Colonic mucosa (tissue), 4 donors: ENCODE data around the gene TNFAIP8L3. TPM values are rescaled to one million over a fixed set of nuclear protein-coding genes. Genes with fewer than 3 reads are reported as not detected.

Experiments
- DNase-seq: peaks from one replicate; pipeline ENCODE4 v3.0.0-alpha.2; 2020
- H3K27ac ChIP-seq: fragments of 200-600 bp; one replicate; pipeline ENCODE4 v1.8.0; 2021
- H3K27me3 ChIP-seq: fragments of 200-600 bp; one replicate; pipeline ENCODE4 v1.8.0; 2021
- H3K36me3 ChIP-seq: fragments of 200-600 bp; one replicate; pipeline ENCODE4 v1.8.0; 2021
- H3K4me1 ChIP-seq: fragments of 200-600 bp; one replicate; pipeline ENCODE4 v1.8.0; 2021; ENCODE audit warnings: mild to moderate bottlenecking
- H3K4me3 ChIP-seq: fragments of 200-600 bp; one replicate; pipeline ENCODE4 v1.8.0; 2021
- H3K9ac ChIP-seq, 2 donors: one replicate each; pipeline ENCODE4 v1.7.0; 2013; ENCODE audit warnings: control low read depth in 2 of 2, low read depth in 2 of 2, low read length in 2 of 2
- H3K9me3 ChIP-seq: fragments of 200-600 bp; one replicate; pipeline ENCODE4 v1.8.0; 2021
- intact Hi-C: fragments of 100-400 bp; cut with DNase I; formaldehyde crosslinking; loops from one replicate; pipeline ENCODE4 v1.14.1; 2022
- total RNA-seq, 2 donors: library from RNA; stranded (reverse); fragmentation: NEBNext Ultra II Directional in 1 of 2; extraction: Animal tissue kit (Norgen Biotek cat#: 25700) in 1 of 2; gene quantifications; one replicate each; pipeline ENCODE4 v1.2.1, GENCODE V29; 2021
- TF ChIP-seq, protein P1 (sequence below): fragments of 200-600 bp; IDR thresholded peaks from one replicate; pipeline ENCODE4 v1.8.0; 2022; ENCODE audit warnings: antibody characterized with exemption, mild to moderate bottlenecking
- donor health status: healthy.
- donor health status: DM: no; HTN: no; CAD: no.
- donor health status: DM: no; HTN: no; CAD: no.

Gene TNFAIP8L3
- total RNA-seq, 2 donors from 2014 or later: 5.3 to 7.3 TPM

DNA sequence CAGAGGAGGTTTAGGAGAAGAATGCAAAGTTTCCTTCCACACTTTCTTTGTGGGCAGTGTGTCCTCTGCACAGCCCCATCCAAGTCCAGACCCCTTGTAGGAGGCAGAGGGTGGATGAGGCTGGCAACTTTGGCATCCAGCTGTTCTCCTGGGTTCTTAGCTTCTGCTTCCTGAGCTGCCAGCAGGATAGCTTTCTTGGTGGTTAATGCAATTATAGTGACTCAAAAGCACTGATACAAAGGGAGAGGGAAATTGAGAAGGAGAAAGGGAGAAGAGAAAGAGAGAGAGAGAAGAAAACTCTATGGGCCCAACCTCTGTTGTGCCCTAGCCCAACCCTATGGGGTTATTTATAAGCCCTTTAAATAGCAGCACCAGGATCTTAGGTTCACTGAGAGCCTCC lies 4.5 kb upstream of the TNFAIP8L3 start:
- TF ChIP-seq, protein P1, sequence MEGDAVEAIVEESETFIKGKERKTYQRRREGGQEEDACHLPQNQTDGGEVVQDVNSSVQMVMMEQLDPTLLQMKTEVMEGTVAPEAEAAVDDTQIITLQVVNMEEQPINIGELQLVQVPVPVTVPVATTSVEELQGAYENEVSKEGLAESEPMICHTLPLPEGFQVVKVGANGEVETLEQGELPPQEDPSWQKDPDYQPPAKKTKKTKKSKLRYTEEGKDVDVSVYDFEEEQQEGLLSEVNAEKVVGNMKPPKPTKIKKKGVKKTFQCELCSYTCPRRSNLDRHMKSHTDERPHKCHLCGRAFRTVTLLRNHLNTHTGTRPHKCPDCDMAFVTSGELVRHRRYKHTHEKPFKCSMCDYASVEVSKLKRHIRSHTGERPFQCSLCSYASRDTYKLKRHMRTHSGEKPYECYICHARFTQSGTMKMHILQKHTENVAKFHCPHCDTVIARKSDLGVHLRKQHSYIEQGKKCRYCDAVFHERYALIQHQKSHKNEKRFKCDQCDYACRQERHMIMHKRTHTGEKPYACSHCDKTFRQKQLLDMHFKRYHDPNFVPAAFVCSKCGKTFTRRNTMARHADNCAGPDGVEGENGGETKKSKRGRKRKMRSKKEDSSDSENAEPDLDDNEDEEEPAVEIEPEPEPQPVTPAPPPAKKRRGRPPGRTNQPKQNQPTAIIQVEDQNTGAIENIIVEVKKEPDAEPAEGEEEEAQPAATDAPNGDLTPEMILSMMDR: no peak
- H3K36me3 ChIP-seq: no peaks in the 10 kb centered on the region
- DNase-seq: no peak
- no peak overlapping the region for H3K9ac ChIP-seq
- no peak overlapping the region for H3K27ac ChIP-seq
- intact Hi-C loops: no loop called here
- H3K9me3 ChIP-seq: no peaks in the 10 kb centered on the region
- H3K4me1 ChIP-seq: no peaks in the 10 kb centered on the region
- H3K4me3 ChIP-seq: no peak overlapping the region
- peaks cover 1% of the 10 kb centered on the region for H3K27me3 ChIP-seq

DNA sequence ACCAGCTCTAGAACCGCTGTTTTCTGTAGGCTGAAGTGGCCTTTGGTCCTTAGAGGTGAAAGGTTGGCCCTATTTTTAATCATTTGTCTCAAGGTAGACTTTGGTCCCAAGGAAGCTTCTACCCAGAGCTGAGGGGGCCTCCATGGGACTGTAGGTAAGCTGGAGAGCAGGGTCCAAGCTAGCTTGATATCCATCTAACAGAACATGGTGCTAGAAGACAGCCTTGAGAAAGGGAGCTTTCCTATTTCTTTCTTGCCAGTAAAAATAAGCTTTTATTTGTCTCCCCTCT lies 3.6 kb upstream of the TNFAIP8L3 start:
- TF ChIP-seq, protein P1: no peak
- intact Hi-C loops: no loop called here
- DNase-seq: no peak
- Histone ChIP-seq H3K9ac (no peak overlapping the region), H3K27ac (no peak overlapping the region), H3K36me3 (no peaks in the 10 kb centered on the region), H3K9me3 (no peaks in the 10 kb centered on the region), H3K4me3 (no peak overlapping the region), H3K27me3 (peaks cover 10% of the 10 kb centered on the region), H3K4me1 (no peaks in the 10 kb centered on the region)

DNA sequence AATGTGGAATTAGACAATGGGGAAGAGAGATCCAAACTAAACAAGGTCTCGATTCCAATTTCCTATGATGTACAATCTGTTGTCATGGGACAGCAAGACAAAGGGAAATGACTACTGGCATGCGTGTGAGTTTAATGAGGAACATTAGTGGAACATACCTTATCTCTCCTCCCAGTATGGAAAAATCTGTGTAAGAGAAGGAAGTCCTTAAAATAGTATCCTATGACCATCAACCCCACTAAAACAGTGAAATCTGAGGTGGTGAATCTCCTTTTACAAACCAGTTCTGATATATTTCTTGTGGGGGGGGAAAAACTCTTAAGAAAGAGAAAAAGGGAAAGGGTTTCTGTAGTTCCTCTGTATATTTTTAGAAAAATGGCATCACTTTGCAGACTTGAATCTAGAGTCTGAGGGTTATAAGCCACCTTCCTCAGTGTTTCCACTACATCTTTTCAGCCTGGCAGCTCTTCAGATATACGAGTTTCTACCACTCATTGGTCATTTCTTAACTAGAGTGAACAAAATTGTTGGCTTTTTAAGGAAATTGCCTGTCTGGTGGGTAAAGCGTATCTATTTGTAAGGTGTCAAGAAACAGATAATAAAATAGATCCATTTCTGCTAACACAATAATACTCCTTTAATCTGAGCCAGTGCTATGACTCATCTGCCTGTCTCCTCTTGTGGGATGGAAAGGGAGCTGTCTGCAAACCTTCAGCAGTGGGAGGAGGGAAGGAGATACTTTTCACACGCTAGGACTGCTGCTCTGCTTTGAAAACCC lies 3.0 kb upstream of the TNFAIP8L3 start:
- no peak overlapping the region for H3K9ac ChIP-seq
- H3K4me1 ChIP-seq: no peaks in the 10 kb centered on the region
- no peaks in the 10 kb centered on the region for H3K36me3 ChIP-seq
- no peak for DNase-seq
- intact Hi-C loops: no loop called here
- TF ChIP-seq, protein P1: no peak
- no peak overlapping the region for H3K4me3 ChIP-seq
- H3K9me3 ChIP-seq: no peaks in the 10 kb centered on the region
- peaks cover 13% of the 10 kb centered on the region for H3K27me3 ChIP-seq
- H3K27ac ChIP-seq: no peak overlapping the region

DNA sequence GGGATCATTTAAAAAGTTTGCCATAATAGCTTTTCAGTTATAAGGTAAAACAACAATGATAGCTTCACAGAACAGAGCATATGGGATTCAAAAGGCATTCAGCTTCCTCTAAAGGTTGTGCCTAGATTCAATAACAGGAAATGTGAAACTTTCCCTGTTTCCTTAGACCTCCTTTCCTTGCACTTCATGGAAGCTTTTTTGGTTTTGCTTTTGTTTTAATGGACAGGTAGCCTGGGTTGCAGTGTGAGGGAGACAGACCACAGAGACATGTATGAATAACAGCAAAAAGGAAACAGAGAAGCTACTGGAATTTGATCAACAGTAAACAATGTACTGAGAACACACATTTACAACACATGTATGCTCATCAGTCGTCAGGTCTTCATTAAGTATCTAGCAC lies 2.3 kb upstream of the TNFAIP8L3 start:
- H3K4me1 ChIP-seq: no peaks in the 10 kb centered on the region
- intact Hi-C loops: no loop called here
- DNase-seq: no peak
- no peak overlapping the region for H3K9ac ChIP-seq
- peaks cover 13% of the 10 kb centered on the region for H3K27me3 ChIP-seq
- no peak overlapping the region for H3K4me3 ChIP-seq
- H3K9me3 ChIP-seq: no peaks in the 10 kb centered on the region
- no peak overlapping the region for H3K27ac ChIP-seq
- TF ChIP-seq, protein P1: no peak
- no peaks in the 10 kb centered on the region for H3K36me3 ChIP-seq

DNA sequence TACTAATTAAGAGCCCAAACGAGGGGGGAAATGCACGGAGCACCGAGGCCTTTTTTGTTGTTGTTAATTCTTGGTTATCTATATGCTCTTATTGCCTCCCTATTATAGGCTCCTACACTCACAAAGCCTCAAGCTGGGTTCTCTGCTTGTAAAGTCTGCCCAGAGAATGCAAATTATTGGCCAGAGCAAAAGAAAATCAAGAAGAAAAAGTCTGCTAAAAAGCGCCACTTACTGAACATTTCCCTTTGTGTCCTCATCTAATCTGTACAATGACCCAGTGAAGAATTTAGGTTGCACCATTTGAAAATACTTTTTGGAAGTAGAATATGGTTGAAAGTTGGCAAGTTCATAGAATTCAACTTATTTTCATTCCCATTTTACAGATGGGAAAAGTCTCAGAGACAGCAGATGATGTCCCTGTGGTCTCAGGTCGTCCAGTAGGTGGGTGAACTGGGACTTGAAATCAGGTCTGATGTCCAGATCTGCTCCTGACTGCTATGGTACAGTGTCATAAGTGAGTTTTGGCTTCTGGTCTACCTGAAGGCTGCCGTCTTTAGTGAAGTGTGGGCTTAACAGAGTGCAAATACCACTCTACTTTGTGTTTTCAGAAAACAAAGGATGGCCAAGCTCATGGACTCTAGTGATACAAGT lies 1.1 kb upstream of the TNFAIP8L3 start:
- intact Hi-C loops: no loop called here
- no peak for DNase-seq
- Histone ChIP-seq H3K27me3 (peaks cover 13% of the 10 kb centered on the region), H3K9ac (no peak overlapping the region), H3K9me3 (no peaks in the 10 kb centered on the region), H3K36me3 (no peaks in the 10 kb centered on the region), H3K27ac (no peak overlapping the region), H3K4me1 (no peaks in the 10 kb centered on the region), H3K4me3 (no peak overlapping the region)
- TF ChIP-seq, protein P1: no peak
